ENCODE measurements around the gene RBBP6. TPM values are rescaled to one million over a fixed set of nuclear protein-coding genes. Genes with fewer than 3 reads are reported as not detected.
A peak's percentile ranks its signal among the peaks of the same experiment; 100 is the strongest.

The RBBP6 gene
- total RNA-seq, 4 donors from 2014 or later = 38.5 to 67.5 (median 58.5) TPM

DNA sequence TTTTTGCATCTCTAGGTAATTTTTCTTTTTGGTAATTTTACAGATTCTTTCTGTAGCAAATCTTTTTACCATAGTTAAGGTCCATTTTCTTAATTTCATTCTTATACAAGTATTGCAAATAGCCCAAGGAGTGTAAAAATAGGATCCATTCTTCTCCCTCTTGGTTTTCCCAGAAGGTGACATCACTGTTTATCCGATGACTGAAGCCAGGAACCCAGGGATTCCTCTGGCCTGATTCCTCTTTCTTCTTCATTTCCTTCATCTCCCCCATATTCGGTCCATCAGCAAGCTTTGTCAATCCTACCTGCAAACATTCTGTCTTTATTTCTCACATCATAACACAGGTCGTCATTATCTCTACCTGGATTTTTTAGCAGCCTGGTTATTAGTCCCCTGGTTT, 5.3 kb downstream of the RBBP6 start:
- TF ChIP-seq, protein P1, sequence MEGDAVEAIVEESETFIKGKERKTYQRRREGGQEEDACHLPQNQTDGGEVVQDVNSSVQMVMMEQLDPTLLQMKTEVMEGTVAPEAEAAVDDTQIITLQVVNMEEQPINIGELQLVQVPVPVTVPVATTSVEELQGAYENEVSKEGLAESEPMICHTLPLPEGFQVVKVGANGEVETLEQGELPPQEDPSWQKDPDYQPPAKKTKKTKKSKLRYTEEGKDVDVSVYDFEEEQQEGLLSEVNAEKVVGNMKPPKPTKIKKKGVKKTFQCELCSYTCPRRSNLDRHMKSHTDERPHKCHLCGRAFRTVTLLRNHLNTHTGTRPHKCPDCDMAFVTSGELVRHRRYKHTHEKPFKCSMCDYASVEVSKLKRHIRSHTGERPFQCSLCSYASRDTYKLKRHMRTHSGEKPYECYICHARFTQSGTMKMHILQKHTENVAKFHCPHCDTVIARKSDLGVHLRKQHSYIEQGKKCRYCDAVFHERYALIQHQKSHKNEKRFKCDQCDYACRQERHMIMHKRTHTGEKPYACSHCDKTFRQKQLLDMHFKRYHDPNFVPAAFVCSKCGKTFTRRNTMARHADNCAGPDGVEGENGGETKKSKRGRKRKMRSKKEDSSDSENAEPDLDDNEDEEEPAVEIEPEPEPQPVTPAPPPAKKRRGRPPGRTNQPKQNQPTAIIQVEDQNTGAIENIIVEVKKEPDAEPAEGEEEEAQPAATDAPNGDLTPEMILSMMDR (IDR thresholded peaks at IDR 0.05) = no peak
- TF ChIP-seq POLR2A (IDR thresholded peaks at IDR 0.05) (no peak), POLR2AphosphoS5 (IDR thresholded peaks at IDR 0.05) (peak in 1 of 3 donors; percentile 32), EP300 (IDR thresholded peaks at IDR 0.05; ENCODE audit: low read depth) (no peak)
- Histone ChIP-seq H3K36me3 (peaks cover 0 to 31% (median 15%) of the 10 kb centered on the region in 4 donors), H3K4me3 (no peak overlapping the region), H3K4me1 (peaks cover 15 to 54% (median 23%) of the 10 kb centered on the region in 4 donors), H3K27ac (peak overlapping the region; percentile 43 to 100 (median 100)), H3K9me3 (no peaks in the 10 kb centered on the region), H3K27me3 (no peaks in the 10 kb centered on the region)
- in situ Hi-C loops (cut with MboI; ENCODE audit: low pct_ligation_motif_present in 1 of 4, low pct_unique_long_range_greater_than_20kb in 1 of 4, low sequenced_read_pairs in 3 of 4) (loop anchor here in 2 of 4 donors (25.0 kb wide), 2 partner anchors 568 to 693 kb away; partner anchors contain the start of gene LCMT1 (in 1 of the 2)), intact Hi-C loops (cut with DNase I; ENCODE audit: low total_unique reads) (no loop called here)
- WGBS, 2 donors (ENCODE audit: low coverage in 1 of 2) = 49 to 60% methylated on average over 3 of the region's 3 CpGs
- DNase-seq = no peak

DNA sequence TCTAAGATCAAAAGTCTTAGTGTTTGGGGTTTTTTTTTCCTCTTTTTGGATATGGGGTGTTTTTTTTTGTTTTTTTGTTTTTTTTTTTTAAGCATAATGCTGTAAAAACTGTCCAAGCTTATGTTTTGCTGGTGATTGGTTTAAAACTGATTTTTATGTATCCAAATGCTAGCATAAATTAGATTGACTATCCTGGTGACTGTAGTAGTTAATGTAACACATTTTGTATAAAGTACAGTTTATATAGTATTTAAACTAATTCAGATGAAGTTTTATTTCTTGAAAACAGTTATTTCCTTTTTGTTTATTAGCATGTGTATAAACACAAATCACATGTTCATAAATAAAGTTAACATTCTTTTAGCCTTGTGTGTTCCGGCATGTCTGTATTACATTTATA, 10.9 kb downstream of the RBBP6 start:
- WGBS, 2 donors (ENCODE audit: low coverage in 1 of 2) = 86 to 88% methylated on average over 1 of the region's 1 CpG
- intact Hi-C loops (cut with DNase I; ENCODE audit: low total_unique reads) = no loop called here
- Histone ChIP-seq H3K9me3 (no peaks in the 10 kb centered on the region), H3K4me3 (no peak overlapping the region), H3K36me3 (peaks cover 0 to 45% (median 17%) of the 10 kb centered on the region in 4 donors), H3K27me3 (no peaks in the 10 kb centered on the region), H3K27ac (no peak overlapping the region), H3K4me1 (peaks cover 0 to 22% (median 0%) of the 10 kb centered on the region in 4 donors)
- TF ChIP-seq, protein P1 (IDR thresholded peaks at IDR 0.05) = no peak
- TF ChIP-seq POLR2AphosphoS5 (IDR thresholded peaks at IDR 0.05) (no peak), POLR2A (IDR thresholded peaks at IDR 0.05) (no peak), EP300 (IDR thresholded peaks at IDR 0.05; ENCODE audit: low read depth) (no peak)
- in situ Hi-C loops (cut with MboI; ENCODE audit: low pct_ligation_motif_present in 1 of 4, low pct_unique_long_range_greater_than_20kb in 1 of 4, low sequenced_read_pairs in 3 of 4) = loop anchor here in 1 of 4 donors (25.0 kb wide), 1 partner anchor 262 kb away; no protein-coding TSS in a partner anchor
- DNase-seq = no peak

DNA sequence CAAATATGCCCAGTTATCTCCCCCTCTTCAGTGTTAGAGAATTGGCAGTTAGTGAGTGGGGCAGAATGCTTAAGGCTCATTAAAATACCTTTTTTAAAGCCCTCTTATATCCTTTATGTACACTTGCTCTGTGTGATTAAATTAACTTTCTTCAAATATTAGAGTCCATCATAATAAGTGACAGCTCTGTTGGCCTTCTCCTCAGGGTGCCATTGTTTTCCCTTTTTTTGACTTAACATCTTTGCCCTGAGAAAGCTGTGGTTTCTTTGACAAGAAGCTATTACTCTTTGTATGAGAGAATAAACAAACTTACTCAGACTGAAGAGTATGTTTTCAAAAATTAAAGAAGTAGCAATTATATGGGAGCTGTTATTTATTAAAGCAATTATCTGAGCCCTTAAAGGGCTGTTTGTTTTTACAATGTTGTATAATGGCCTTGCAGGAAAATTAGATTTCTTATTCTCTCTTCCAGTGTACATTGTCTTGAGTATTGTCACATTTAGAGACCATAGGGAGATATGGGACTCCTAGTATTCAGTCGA, 13.4 kb downstream of the RBBP6 start:
- Histone ChIP-seq H3K9me3 (no peaks in the 10 kb centered on the region), H3K4me1 (peaks cover 0 to 11% (median 0%) of the 10 kb centered on the region in 4 donors), H3K27me3 (no peaks in the 10 kb centered on the region), H3K4me3 (no peak overlapping the region), H3K36me3 (peaks cover 0 to 37% (median 16%) of the 10 kb centered on the region in 4 donors), H3K27ac (no peak overlapping the region)
- TF ChIP-seq, protein P1 (IDR thresholded peaks at IDR 0.05) = no peak
- intact Hi-C loops (cut with DNase I; ENCODE audit: low total_unique reads) = no loop called here
- in situ Hi-C loops (cut with MboI; ENCODE audit: low pct_ligation_motif_present in 1 of 4, low pct_unique_long_range_greater_than_20kb in 1 of 4, low sequenced_read_pairs in 3 of 4) = loop anchor here in 1 of 4 donors (25.0 kb wide), 1 partner anchor 260 kb away; no protein-coding TSS in a partner anchor
- 90 to 91% methylated on average over 1 of the region's 1 CpG for WGBS, 2 donors (ENCODE audit: low coverage in 1 of 2)
- DNase-seq = no peak

DNA sequence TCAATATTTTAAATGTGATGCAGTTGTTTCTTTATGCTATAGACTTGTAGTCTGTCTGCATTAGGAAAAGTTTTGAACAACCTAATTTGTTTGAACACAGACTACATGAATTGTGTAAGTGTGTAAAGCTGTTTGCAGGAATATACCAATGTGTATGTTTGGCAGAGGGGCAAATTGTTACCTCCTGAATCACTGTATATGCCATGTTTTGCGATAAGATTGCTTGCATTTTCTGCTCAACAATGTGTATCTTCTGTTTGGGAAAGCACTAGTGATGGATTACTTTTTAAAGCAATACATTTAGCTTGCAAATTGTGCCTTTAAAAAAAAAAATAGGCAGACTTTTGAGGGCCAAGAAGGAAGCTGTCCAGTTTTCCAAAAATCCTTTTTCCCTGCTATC, 14.6 kb downstream of the RBBP6 start:
- 50 to 76% methylated on average over 1 of the region's 1 CpG for WGBS, 2 donors (ENCODE audit: low coverage in 1 of 2)
- H3K36me3 ChIP-seq = peaks cover 0 to 33% (median 14%) of the 10 kb centered on the region in 4 donors
- H3K27ac ChIP-seq = no peak overlapping the region
- no peak for DNase-seq
- no peak overlapping the region for H3K4me3 ChIP-seq
- peaks cover 0 to 11% (median 0%) of the 10 kb centered on the region in 4 donors for H3K4me1 ChIP-seq
- no peaks in the 10 kb centered on the region for H3K27me3 ChIP-seq
- TF ChIP-seq EP300 (IDR thresholded peaks at IDR 0.05; ENCODE audit: low read depth) (no peak), POLR2A (IDR thresholded peaks at IDR 0.05) (no peak), POLR2AphosphoS5 (IDR thresholded peaks at IDR 0.05) (no peak)
- TF ChIP-seq, protein P1 (IDR thresholded peaks at IDR 0.05) = no peak
- no peaks in the 10 kb centered on the region for H3K9me3 ChIP-seq
- intact Hi-C loops (cut with DNase I; ENCODE audit: low total_unique reads) = no loop called here
- in situ Hi-C loops (cut with MboI; ENCODE audit: low pct_ligation_motif_present in 1 of 4, low pct_unique_long_range_greater_than_20kb in 1 of 4, low sequenced_read_pairs in 3 of 4) = loop anchor here in 1 of 4 donors (25.0 kb wide), 1 partner anchor 258 kb away; no protein-coding TSS in a partner anchor
